DOHH2 (cell line): Measurements from ENCODE around the gene MKNK2.

Source experiments
- H3F3A ChIP-seq: fragments of 200-600 bp; sonication (generic), shearing (Covaris generic); 2 replicates; pipeline ENCODE4 v1.6.0; 2016; ENCODE audit warnings: antibody characterized with exemption, mild to moderate bottlenecking; ENCODE audit not compliant: control insufficient read depth, insufficient read depth
- H3K27ac ChIP-seq: fragments of 200-600 bp; sonication (generic); 2 replicates; pipeline ENCODE4 v1.5.1; 2014; ENCODE audit warnings: low read depth, mild to moderate bottlenecking, low read length, moderate library complexity
- H3K27me3 ChIP-seq: fragments of 200-600 bp; sonication (generic); 2 replicates; pipeline ENCODE4 v1.6.1; 2014; ENCODE audit warnings: mild to moderate bottlenecking, low read length, mixed read lengths; ENCODE audit not compliant: control insufficient read depth
- H3K36me3 ChIP-seq: fragments of 200-600 bp; sonication (generic); 2 replicates; pipeline ENCODE4 v1.6.1; 2014; ENCODE audit warnings: mild to moderate bottlenecking, low read length, moderate library complexity, mixed read lengths; ENCODE audit not compliant: control insufficient read depth
- H3K4me1 ChIP-seq: fragments of 200-600 bp; sonication (generic); 2 replicates; pipeline ENCODE4 v1.6.1; 2014; ENCODE audit warnings: mild to moderate bottlenecking, low read length, mixed read lengths; ENCODE audit not compliant: control insufficient read depth
- H3K4me2 ChIP-seq: fragments of 200-600 bp; sonication (generic); 2 replicates; pipeline ENCODE4 v1.6.0; 2014; ENCODE audit warnings: mild to moderate bottlenecking, low read length, moderate library complexity
- H3K4me3 ChIP-seq: fragments of 200-600 bp; sonication (generic); 2 replicates; pipeline ENCODE4 v1.5.1; 2014; ENCODE audit warnings: mild to moderate bottlenecking, low read length, mixed read lengths
- H3K79me2 ChIP-seq: fragments of 200-600 bp; sonication (generic); 2 replicates; pipeline ENCODE4 v1.6.1; 2014; ENCODE audit warnings: mild to moderate bottlenecking, low read length, mixed read lengths; ENCODE audit not compliant: control insufficient read depth
- H3K9me2 ChIP-seq: fragments of 200-600 bp; sonication (generic); replicated peaks from 2 replicates; pipeline ENCODE4 v1.6.1; 2014; ENCODE audit warnings: mild to moderate bottlenecking, low read length, mixed read lengths; ENCODE audit not compliant: control insufficient read depth
- H3K9me3 ChIP-seq: fragments of 200-600 bp; sonication (generic); 2 replicates; pipeline ENCODE4 v1.6.1; 2014; ENCODE audit warnings: antibody characterized with exemption, low read length, mixed read lengths; ENCODE audit not compliant: control insufficient read depth, insufficient read depth
- H4K20me1 ChIP-seq: fragments of 200-600 bp; sonication (generic); 2 replicates; pipeline ENCODE4 v1.6.0; 2014; ENCODE audit warnings: low read depth, mild to moderate bottlenecking, antibody characterized with exemption, low read length, moderate library complexity; ENCODE audit not compliant: control insufficient read depth, insufficient read depth
- EZH2phosphoT487 ChIP-seq: fragments of 200-600 bp; sonication (generic); IDR thresholded peaks from 2 replicates; pipeline ENCODE4 v1.6.1; 2017; ENCODE audit warnings: borderline replicate concordance, mild to moderate bottlenecking, antibody characterized with exemption, low read length, moderate library complexity, mixed read lengths
- TF ChIP-seq, protein P1 (sequence below): fragments of 200-600 bp; sonication (generic); IDR thresholded peaks from one replicate; pipeline ENCODE4 v1.5.1; 2014; ENCODE audit warnings: antibody characterized with exemption, mild to moderate bottlenecking, low read depth, low read length; ENCODE audit not compliant: poor library complexity, severe bottlenecking

MKNK2 gene

DNA sequence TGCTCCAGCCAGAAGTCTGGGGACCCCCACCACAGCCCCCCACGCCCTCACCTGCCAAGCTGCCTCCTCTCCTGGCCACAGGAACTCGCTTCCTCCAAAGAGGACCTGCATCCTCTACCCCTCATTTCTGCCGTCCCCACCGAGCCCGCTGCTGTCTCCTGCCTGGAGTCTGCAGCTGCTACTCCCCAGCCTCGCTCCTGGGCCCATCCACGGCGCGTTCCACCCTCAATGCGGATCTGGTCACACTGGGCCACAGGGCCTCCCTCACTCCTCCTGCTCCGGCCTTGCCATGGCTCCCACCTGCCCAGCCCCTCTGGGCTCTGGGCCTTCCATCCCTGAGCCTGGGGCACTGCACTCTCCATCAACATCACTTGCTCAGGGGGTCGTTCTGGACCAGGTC, 39.9 kb downstream of the MKNK2 start:
- no peak for TF ChIP-seq EZH2phosphoT487
- TF ChIP-seq, protein P1, sequence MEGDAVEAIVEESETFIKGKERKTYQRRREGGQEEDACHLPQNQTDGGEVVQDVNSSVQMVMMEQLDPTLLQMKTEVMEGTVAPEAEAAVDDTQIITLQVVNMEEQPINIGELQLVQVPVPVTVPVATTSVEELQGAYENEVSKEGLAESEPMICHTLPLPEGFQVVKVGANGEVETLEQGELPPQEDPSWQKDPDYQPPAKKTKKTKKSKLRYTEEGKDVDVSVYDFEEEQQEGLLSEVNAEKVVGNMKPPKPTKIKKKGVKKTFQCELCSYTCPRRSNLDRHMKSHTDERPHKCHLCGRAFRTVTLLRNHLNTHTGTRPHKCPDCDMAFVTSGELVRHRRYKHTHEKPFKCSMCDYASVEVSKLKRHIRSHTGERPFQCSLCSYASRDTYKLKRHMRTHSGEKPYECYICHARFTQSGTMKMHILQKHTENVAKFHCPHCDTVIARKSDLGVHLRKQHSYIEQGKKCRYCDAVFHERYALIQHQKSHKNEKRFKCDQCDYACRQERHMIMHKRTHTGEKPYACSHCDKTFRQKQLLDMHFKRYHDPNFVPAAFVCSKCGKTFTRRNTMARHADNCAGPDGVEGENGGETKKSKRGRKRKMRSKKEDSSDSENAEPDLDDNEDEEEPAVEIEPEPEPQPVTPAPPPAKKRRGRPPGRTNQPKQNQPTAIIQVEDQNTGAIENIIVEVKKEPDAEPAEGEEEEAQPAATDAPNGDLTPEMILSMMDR, result no peak
- Histone ChIP-seq H3K79me2 (peaks cover 79% of the 10 kb centered on the region), H3K4me3 (no peak overlapping the region)

DNA sequence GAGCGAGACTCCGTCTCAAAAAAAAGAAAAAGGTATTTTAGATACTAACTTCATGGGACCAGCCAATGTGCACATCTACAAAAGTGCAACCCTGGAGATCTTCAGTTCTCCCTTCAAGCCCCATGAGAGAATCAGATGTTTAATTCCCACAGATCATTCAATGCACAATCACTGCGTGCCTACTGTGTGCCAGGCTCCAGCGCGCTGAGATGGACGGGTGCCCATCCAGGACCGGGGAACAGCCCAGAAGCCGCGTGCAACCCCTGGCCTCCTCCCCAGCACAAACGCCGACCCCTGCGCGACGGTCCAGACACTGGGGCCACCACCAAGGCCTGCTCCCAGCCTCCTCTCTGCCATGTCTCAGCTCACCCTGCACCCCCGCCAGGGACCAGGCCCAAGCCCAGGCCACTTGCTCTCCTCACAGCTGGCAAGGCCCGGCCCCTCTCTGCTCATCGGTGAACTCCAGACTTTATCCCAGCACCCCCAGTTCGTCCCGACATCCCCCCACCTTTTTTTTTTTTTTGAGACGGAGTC, 40.8 kb downstream of the MKNK2 start:
- TF ChIP-seq EZH2phosphoT487, result no peak
- TF ChIP-seq, protein P1, result no peak
- Histone ChIP-seq H3F3A (0 out of 2 replicates have a peak, but pooled peaks cover 5% of the 10 kb centered on the region), H3K4me3 (no peak overlapping the region), H3K4me1 (peaks cover 16% of the 10 kb centered on the region), H3K4me2 (no peak overlapping the region), H3K27ac (no peak overlapping the region), H3K36me3 (peaks cover 6% of the 10 kb centered on the region; the same call in 1 of the 2 replicates), H3K9me2 (no peaks in the 10 kb centered on the region), H3K79me2 (peaks cover 80% of the 10 kb centered on the region), H3K27me3 (no peaks in the 10 kb centered on the region), H3K9me3 (no peaks in the 10 kb centered on the region), H4K20me1 (no peaks in the 10 kb centered on the region)

More for the DNA sequence above, 39.9 kb downstream of the MKNK2 start:
- H3F3A ChIP-seq, result 0 out of 2 replicates have a peak, but pooled peaks cover 5% of the 10 kb centered on the region
- H3K27me3 ChIP-seq, result no peaks in the 10 kb centered on the region
- H3K27ac ChIP-seq, result no peak overlapping the region
- no peaks in the 10 kb centered on the region for H4K20me1 ChIP-seq
- no peaks in the 10 kb centered on the region for H3K9me2 ChIP-seq
- no peak overlapping the region for H3K4me2 ChIP-seq
- peaks cover 6% of the 10 kb centered on the region; the same call in 1 of the 2 replicates for H3K36me3 ChIP-seq
- H3K9me3 ChIP-seq, result no peaks in the 10 kb centered on the region
- H3K4me1 ChIP-seq, result peaks cover 17% of the 10 kb centered on the region

DNA sequence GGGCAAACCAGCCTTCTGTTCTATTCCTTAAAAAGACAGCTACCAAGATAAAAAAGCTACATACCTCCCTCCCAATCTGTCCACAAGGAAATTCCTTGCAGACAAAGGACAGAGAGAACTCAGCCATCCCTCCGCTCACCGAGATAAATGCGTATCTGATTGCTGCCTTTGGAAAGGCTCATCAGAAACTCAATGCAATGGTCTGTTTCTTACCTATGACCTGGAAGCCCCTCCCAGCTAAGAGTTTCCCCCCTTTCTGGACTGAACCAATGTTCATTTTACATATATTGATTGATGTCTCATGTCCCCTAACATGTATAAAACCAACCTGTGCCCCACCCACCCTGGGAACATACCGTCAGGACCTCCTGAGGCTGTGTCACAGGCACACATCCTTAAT, 47.2 kb downstream of the MKNK2 start:
- H3K36me3 ChIP-seq, result peaks cover 10% of the 10 kb centered on the region; the same call in 1 of the 2 replicates
- H3K27me3 ChIP-seq, result no peaks in the 10 kb centered on the region
- H3K4me2 ChIP-seq, result no peak overlapping the region
- H3K27ac ChIP-seq, result no peak overlapping the region
- H3K4me1 ChIP-seq, result no peaks in the 10 kb centered on the region
- H3F3A ChIP-seq, result 0 out of 2 replicates have a peak, but pooled peaks cover 5% of the 10 kb centered on the region
- H3K9me2 ChIP-seq, result no peaks in the 10 kb centered on the region
- no peaks in the 10 kb centered on the region for H4K20me1 ChIP-seq
- TF ChIP-seq, protein P1, result no peak
- no peak for TF ChIP-seq EZH2phosphoT487
- no peak overlapping the region for H3K4me3 ChIP-seq
- H3K79me2 ChIP-seq, result peaks cover 32% of the 10 kb centered on the region
- no peaks in the 10 kb centered on the region for H3K9me3 ChIP-seq
